Measurements from ENCODE around the gene EXOSC7. TPM values are rescaled to one million over a fixed set of nuclear protein-coding genes. Genes with fewer than 3 reads are reported as not detected.
"Not testable (repeated sequence)": the region's sequence is repeated elsewhere in the genome, so short reads cannot be mapped to it uniquely, and the experiment has no call there.

Gene EXOSC7
- total RNA-seq, 2 donors from 2014 or later, result 61.2 to 69.4 TPM

GRCh38 chr3:44983484-44983941, 7.5 kb downstream of the EXOSC7 start:
- peaks cover 3% of the 10 kb centered on the region for H3K4me1 ChIP-seq (ENCODE audit: control insufficient read depth, insufficient read depth, low read length)
- TF ChIP-seq, protein P1, sequence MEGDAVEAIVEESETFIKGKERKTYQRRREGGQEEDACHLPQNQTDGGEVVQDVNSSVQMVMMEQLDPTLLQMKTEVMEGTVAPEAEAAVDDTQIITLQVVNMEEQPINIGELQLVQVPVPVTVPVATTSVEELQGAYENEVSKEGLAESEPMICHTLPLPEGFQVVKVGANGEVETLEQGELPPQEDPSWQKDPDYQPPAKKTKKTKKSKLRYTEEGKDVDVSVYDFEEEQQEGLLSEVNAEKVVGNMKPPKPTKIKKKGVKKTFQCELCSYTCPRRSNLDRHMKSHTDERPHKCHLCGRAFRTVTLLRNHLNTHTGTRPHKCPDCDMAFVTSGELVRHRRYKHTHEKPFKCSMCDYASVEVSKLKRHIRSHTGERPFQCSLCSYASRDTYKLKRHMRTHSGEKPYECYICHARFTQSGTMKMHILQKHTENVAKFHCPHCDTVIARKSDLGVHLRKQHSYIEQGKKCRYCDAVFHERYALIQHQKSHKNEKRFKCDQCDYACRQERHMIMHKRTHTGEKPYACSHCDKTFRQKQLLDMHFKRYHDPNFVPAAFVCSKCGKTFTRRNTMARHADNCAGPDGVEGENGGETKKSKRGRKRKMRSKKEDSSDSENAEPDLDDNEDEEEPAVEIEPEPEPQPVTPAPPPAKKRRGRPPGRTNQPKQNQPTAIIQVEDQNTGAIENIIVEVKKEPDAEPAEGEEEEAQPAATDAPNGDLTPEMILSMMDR (conservative IDR thresholded peaks at IDR 0.05), result no peak
- H3K4me1 Mint-ChIP-seq, result peaks cover 18% of the 10 kb centered on the region
- peaks cover 36% of the 10 kb centered on the region for H3K36me3 Mint-ChIP-seq (ENCODE audit: low read depth)
- WGBS, 2 experiments (ENCODE audit: insufficient coverage in 1 of 2, insufficient read length in 1 of 2), result 83 to 94% methylated on average over 1 of the region's 1 CpG
- H3K9me3 ChIP-seq (ENCODE audit: control insufficient read depth, low read length), result peaks cover 19% of the 10 kb centered on the region
- no peak overlapping the region for H3K27ac ChIP-seq (ENCODE audit: low read depth, low read length)
- no peak overlapping the region for H3K27ac Mint-ChIP-seq
- DNase-seq, result no peak
- H3K4me3 Mint-ChIP-seq, result no peak overlapping the region
- H3K9me3 Mint-ChIP-seq, result peaks cover 22% of the 10 kb centered on the region
- no peaks in the 10 kb centered on the region for H3K27me3 Mint-ChIP-seq (ENCODE audit: insufficient read depth)
- H3K4me3 ChIP-seq (ENCODE audit: low read length), result no peak overlapping the region
- no peaks in the 10 kb centered on the region for H3K27me3 ChIP-seq (ENCODE audit: control insufficient read depth, insufficient read depth, low read length, poor library complexity, severe bottlenecking)
- H3K36me3 ChIP-seq (ENCODE audit: control insufficient read depth, insufficient read depth, low read length), result peaks cover 10% of the 10 kb centered on the region
- no peak overlapping the region for H3K9ac ChIP-seq (ENCODE audit: extremely low read depth, low read length, poor library complexity, severe bottlenecking)

- no peak overlapping the region for H3K9ac ChIP-seq (ENCODE audit: extremely low read depth, low read length, poor library complexity, severe bottlenecking)
- Mint-ChIP-seq H3K27ac (no peak overlapping the region), H3K9me3 (peaks cover 22% of the 10 kb centered on the region), H3K27me3 (ENCODE audit: insufficient read depth) (no peaks in the 10 kb centered on the region), H3K36me3 (ENCODE audit: low read depth) (peaks cover 42% of the 10 kb centered on the region), H3K4me3 (no peak overlapping the region), H3K4me1 (peaks cover 24% of the 10 kb centered on the region)
- TF ChIP-seq, protein P1 (conservative IDR thresholded peaks at IDR 0.05), result no peak
- no peak overlapping the region for H3K4me3 ChIP-seq (ENCODE audit: low read length)
- no peak for DNase-seq
- peaks cover 3% of the 10 kb centered on the region for H3K4me1 ChIP-seq (ENCODE audit: control insufficient read depth, insufficient read depth, low read length)
- H3K27me3 ChIP-seq (ENCODE audit: control insufficient read depth, insufficient read depth, low read length, poor library complexity, severe bottlenecking), result no peaks in the 10 kb centered on the region
- H3K36me3 ChIP-seq (ENCODE audit: control insufficient read depth, insufficient read depth, low read length), result peaks cover 18% of the 10 kb centered on the region
- 89 to 100% methylated on average over 1 to 2 of the region's 2 CpGs for WGBS, 2 experiments (ENCODE audit: insufficient coverage in 1 of 2, insufficient read length in 1 of 2)
- H3K27ac ChIP-seq (ENCODE audit: low read depth, low read length), result no peak overlapping the region
- H3K9me3 ChIP-seq (ENCODE audit: control insufficient read depth, low read length), result peaks cover 19% of the 10 kb centered on the region
Measured at GRCh38 chr3:44984335-44984734, 8.3 kb downstream of the EXOSC7 start.

GRCh38 chr3:44986330-44986729, 10.3 kb downstream of the EXOSC7 start:
- not testable (repeated sequence) for H3K27me3 Mint-ChIP-seq (ENCODE audit: insufficient read depth); H3K27ac Mint-ChIP-seq; H3K9ac ChIP-seq (ENCODE audit: extremely low read depth, low read length, poor library complexity, severe bottlenecking); H3K4me3 ChIP-seq (ENCODE audit: low read length); DNase-seq; H3K4me1 ChIP-seq (ENCODE audit: control insufficient read depth, insufficient read depth, low read length); H3K27ac ChIP-seq (ENCODE audit: low read depth, low read length); H3K27me3 ChIP-seq (ENCODE audit: control insufficient read depth, insufficient read depth, low read length, poor library complexity, severe bottlenecking); H3K4me3 Mint-ChIP-seq
- Histone ChIP-seq H3K36me3 (ENCODE audit: control insufficient read depth, insufficient read depth, low read length) (peaks cover 34% of the 10 kb centered on the region), H3K9me3 (ENCODE audit: control insufficient read depth, low read length) (peaks cover 19% of the 10 kb centered on the region)
- H3K4me1 Mint-ChIP-seq, result peaks cover 27% of the 10 kb centered on the region
- peaks cover 59% of the 10 kb centered on the region for H3K36me3 Mint-ChIP-seq (ENCODE audit: low read depth)
- H3K9me3 Mint-ChIP-seq, result peaks cover 22% of the 10 kb centered on the region
- 96 to 100% methylated on average over 4 to 14 of the region's 14 CpGs for WGBS, 2 experiments (ENCODE audit: insufficient coverage in 1 of 2, insufficient read length in 1 of 2)

- peaks cover 22% of the 10 kb centered on the region for H3K9me3 Mint-ChIP-seq
Measured at GRCh38 chr3:44987332-44987731, 11.3 kb downstream of the EXOSC7 start.

More at GRCh38 chr3:44987332-44987731, 11.3 kb downstream of the EXOSC7 start:
- Histone ChIP-seq H3K9me3 (ENCODE audit: control insufficient read depth, low read length) (peaks cover 19% of the 10 kb centered on the region), H3K27ac (ENCODE audit: low read depth, low read length) (no peak overlapping the region), H3K36me3 (ENCODE audit: control insufficient read depth, insufficient read depth, low read length) (peaks cover 42% of the 10 kb centered on the region), H3K27me3 (ENCODE audit: control insufficient read depth, insufficient read depth, low read length, poor library complexity, severe bottlenecking) (no peaks in the 10 kb centered on the region), H3K4me3 (ENCODE audit: low read length) (no peak overlapping the region), H3K9ac (ENCODE audit: extremely low read depth, low read length, poor library complexity, severe bottlenecking) (no peak overlapping the region), H3K4me1 (ENCODE audit: control insufficient read depth, insufficient read depth, low read length) (peaks cover 3% of the 10 kb centered on the region)
- Mint-ChIP-seq H3K27me3 (ENCODE audit: insufficient read depth) (no peaks in the 10 kb centered on the region), H3K27ac (no peak overlapping the region), H3K4me3 (no peak overlapping the region), H3K4me1 (peaks cover 26% of the 10 kb centered on the region), H3K36me3 (ENCODE audit: low read depth) (peaks cover 66% of the 10 kb centered on the region)
- 91 to 97% methylated on average over 5 to 6 of the region's 6 CpGs for WGBS, 2 experiments (ENCODE audit: insufficient coverage in 1 of 2, insufficient read length in 1 of 2)
- TF ChIP-seq, protein P1 (conservative IDR thresholded peaks at IDR 0.05), result no peak
- no peak for DNase-seq

Measured in endodermal cell (in vitro differentiated cells).